DND-41 (cell line): Measurements from ENCODE around the gene MAP2K1.

Source experiments
- EZH2 ChIP-seq: IDR thresholded peaks from 3 replicates; pipeline ENCODE4 v1.6.1; 2012; ENCODE audit warnings: borderline replicate concordance, low read depth, mild to moderate bottlenecking, moderate library complexity, low read length, inconsistent platforms; ENCODE audit not compliant: severe bottlenecking
- TF ChIP-seq, protein P1 (sequence below): IDR thresholded peaks from 2 replicates; pipeline ENCODE4 v1.5.1; 2012; ENCODE audit warnings: borderline replicate concordance, low read length, moderate library complexity, mild to moderate bottlenecking; ENCODE audit not compliant: poor library complexity, severe bottlenecking; ENCODE audit errors: extremely low read depth

DNA sequence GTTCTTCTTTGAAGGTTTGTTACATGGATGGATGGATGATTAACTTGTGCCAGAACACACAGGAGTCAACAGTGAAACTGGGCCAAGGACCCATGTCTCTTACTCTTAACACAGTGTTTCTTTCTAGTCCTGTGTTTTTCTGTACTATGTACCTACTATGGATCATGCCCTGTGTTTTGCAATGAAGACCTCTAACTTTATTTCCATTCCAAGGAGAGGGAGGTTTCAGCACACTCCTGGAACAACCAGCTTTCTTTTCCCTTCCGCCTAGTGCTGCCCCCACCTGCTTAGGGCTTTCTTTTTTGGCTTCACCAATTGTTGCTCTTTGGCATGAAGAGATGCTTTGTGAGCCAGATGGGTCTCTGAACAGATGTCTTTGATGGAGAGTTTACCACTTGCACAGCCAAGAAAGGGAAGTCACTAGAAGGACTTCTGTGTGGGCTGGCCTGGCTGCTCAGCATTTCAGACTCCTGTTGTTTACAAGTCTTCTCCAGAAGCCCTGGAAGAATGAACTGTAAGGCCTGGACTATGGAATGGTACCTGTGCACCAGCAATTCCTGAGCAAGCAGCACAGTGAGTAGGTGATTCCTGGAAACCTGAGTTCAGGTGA is 66.4 kb downstream of the MAP2K1 start:
- TF ChIP-seq, protein P1, sequence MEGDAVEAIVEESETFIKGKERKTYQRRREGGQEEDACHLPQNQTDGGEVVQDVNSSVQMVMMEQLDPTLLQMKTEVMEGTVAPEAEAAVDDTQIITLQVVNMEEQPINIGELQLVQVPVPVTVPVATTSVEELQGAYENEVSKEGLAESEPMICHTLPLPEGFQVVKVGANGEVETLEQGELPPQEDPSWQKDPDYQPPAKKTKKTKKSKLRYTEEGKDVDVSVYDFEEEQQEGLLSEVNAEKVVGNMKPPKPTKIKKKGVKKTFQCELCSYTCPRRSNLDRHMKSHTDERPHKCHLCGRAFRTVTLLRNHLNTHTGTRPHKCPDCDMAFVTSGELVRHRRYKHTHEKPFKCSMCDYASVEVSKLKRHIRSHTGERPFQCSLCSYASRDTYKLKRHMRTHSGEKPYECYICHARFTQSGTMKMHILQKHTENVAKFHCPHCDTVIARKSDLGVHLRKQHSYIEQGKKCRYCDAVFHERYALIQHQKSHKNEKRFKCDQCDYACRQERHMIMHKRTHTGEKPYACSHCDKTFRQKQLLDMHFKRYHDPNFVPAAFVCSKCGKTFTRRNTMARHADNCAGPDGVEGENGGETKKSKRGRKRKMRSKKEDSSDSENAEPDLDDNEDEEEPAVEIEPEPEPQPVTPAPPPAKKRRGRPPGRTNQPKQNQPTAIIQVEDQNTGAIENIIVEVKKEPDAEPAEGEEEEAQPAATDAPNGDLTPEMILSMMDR = no peak
- no peak for TF ChIP-seq EZH2
